B cell (primary cell): ENCODE results near the gene PEX5. TPM values are rescaled to one million over a fixed set of nuclear protein-coding genes. Genes with fewer than 3 reads are reported as not detected.

ENCODE experiments used
- ATAC-seq: fragments of 200-7000 bp; cut with Tn5 transposase; one replicate; pipeline ENCODE4 v1.10.0; 2021; ENCODE audit warnings: low read depth, mild to moderate bottlenecking, moderate number of reproducible peaks, moderate library complexity
- CTCF ChIA-PET: fragments of 350-600 bp; sonication (Branson Sonifier 250); formaldehyde crosslinking; loops from one replicate; lab custom pipeline; 2021; ENCODE audit warnings: antibody characterized with exemption, inconsistent platforms; lab: Charles Lee
- POLR2A ChIA-PET: fragments of 350-600 bp; sonication (Branson Sonifier 250); formaldehyde crosslinking; loops from one replicate; lab custom pipeline; 2021; ENCODE audit warnings: antibody characterized with exemption; lab: Charles Lee
- DNase-seq: peaks from one replicate; pipeline ENCODE4 v3.0.0; 2013
- H2AFZ ChIP-seq: 2 replicates; pipeline ENCODE4 v1.6.1; 2012; ENCODE audit warnings: mild to moderate bottlenecking, low read depth, low read length; ENCODE audit not compliant: insufficient read depth, poor library complexity, severe bottlenecking
- H3K27ac ChIP-seq, 2 donors: 1 replicate in 1 of 2; 2 replicates in 1 of 2; pipeline ENCODE4 v1.5.1; 2012 to 2013; ENCODE audit warnings: low read length in 2 of 2, mild to moderate bottlenecking in 2 of 2, moderate library complexity in 1 of 2
- H3K27me3 ChIP-seq, 4 experiments: fragments of 200-600 bp in 1 of 4; sonication (generic) in 1 of 4; replicated peaks in 1 of 4; 1 replicate in 2 of 4; 2 replicates in 2 of 4; pipeline versions ENCODE4 v1.6.1 to v1.7.0; 2013 to 2016; ENCODE audit warnings: low read length in 3 of 4, mild to moderate bottlenecking in 2 of 4, mixed read lengths in 1 of 4, moderate library complexity in 1 of 4; ENCODE audit not compliant: insufficient read depth in 4 of 4, control insufficient read depth in 3 of 4; ENCODE audit errors: control extremely low read depth in 1 of 4
- H3K36me3 ChIP-seq, 2 experiments: replicated peaks in 1 of 2; 1 replicate in 1 of 2; 2 replicates in 1 of 2; pipeline versions ENCODE4 v1.6.1 to v1.7.1; 2013; ENCODE audit warnings: low read length in 1 of 2; ENCODE audit not compliant: insufficient read depth in 2 of 2, control insufficient read depth in 1 of 2; ENCODE audit errors: control extremely low read depth in 1 of 2, extremely low read depth in 1 of 2
- H3K4me1 ChIP-seq, 2 donors: fragments of 200-600 bp in 1 of 2; sonication (generic) in 1 of 2; 1 replicate in 1 of 2; 2 replicates in 1 of 2; pipeline versions ENCODE4 v1.5.1 to v1.6.1; 2013 to 2017; ENCODE audit warnings: low read length in 2 of 2; ENCODE audit not compliant: control insufficient read depth in 2 of 2, insufficient read depth in 2 of 2
- H3K4me2 ChIP-seq: replicated peaks from 2 replicates; pipeline ENCODE3; 2012; ENCODE audit warnings: mild to moderate bottlenecking, low read depth, low read length; ENCODE audit not compliant: poor library complexity, severe bottlenecking
- H3K4me3 ChIP-seq, 5 experiments: fragments of 200-600 bp in 1 of 5; sonication (generic) in 1 of 5; 1 replicate in 3 of 5; 2 replicates in 2 of 5; pipeline versions ENCODE4 v1.5.1 to v1.7.0; 2011 to 2016; ENCODE audit warnings: low read length in 4 of 5, mild to moderate bottlenecking in 4 of 5, low read depth in 2 of 5, control low read depth in 1 of 5, moderate library complexity in 1 of 5; ENCODE audit not compliant: insufficient read depth in 1 of 5; ENCODE audit errors: control extremely low read depth in 1 of 5, extremely low read depth in 1 of 5
- H3K79me2 ChIP-seq: fragments of 200-600 bp; sonication (generic); one replicate; pipeline ENCODE4 v1.6.0; 2016; ENCODE audit warnings: low read length; ENCODE audit not compliant: control insufficient read depth, insufficient read depth
- H3K9ac ChIP-seq: fragments of 200-600 bp; sonication (generic); 2 replicates; pipeline ENCODE4 v1.6.1; 2017; ENCODE audit warnings: mild to moderate bottlenecking, low read length, moderate library complexity
- H3K9me3 ChIP-seq, 3 donors: one replicate each; pipeline versions ENCODE4 v1.6.1 to v1.7.1; 2013; ENCODE audit warnings: low read length in 2 of 3; ENCODE audit not compliant: control insufficient read depth in 2 of 3, insufficient read depth in 1 of 3; ENCODE audit errors: control extremely low read depth in 1 of 3
- H4K20me1 ChIP-seq: 2 replicates; pipeline ENCODE4 v1.6.0; 2012; ENCODE audit warnings: mild to moderate bottlenecking, low read length; ENCODE audit not compliant: insufficient read depth, control insufficient read depth, poor library complexity, severe bottlenecking
- H3K27ac Mint-ChIP-seq: one replicate; pipeline ENCODE4 v1.8.0; 2021; ENCODE audit warnings: mixed read lengths
- H3K27me3 Mint-ChIP-seq: one replicate; pipeline ENCODE4 v1.8.0; 2021; ENCODE audit warnings: mixed read lengths
- H3K4me1 Mint-ChIP-seq: one replicate; pipeline ENCODE4 v1.8.0; 2021; ENCODE audit warnings: mixed read lengths
- H3K4me3 Mint-ChIP-seq: one replicate; pipeline ENCODE4 v1.8.0; 2021; ENCODE audit warnings: mixed read lengths
- H3K9me3 Mint-ChIP-seq: one replicate; pipeline ENCODE4 v1.8.0; 2022; ENCODE audit warnings: mixed read lengths; ENCODE audit not compliant: insufficient read depth
- EZH2 ChIP-seq: IDR thresholded peaks from 2 replicates; pipeline ENCODE4 v1.6.1; 2012; ENCODE audit warnings: borderline replicate concordance, low read depth, mild to moderate bottlenecking, moderate library complexity, low read length; ENCODE audit not compliant: insufficient read depth, poor library complexity, severe bottlenecking
- WGBS: methylation state at CpG from one replicate; pipeline ENCODE4 v1.1.5; 2013; ENCODE audit warnings: missing lambda C conversion rate; ENCODE audit not compliant: insufficient coverage; 5-methylcytosine and 5-hydroxymethylcytosine counted together
- intact Hi-C: fragments of 100-400 bp; cut with micrococcal nuclease; formaldehyde crosslinking; loops from one replicate; pipeline ENCODE4 v1.10.0; 2022
- polyA plus RNA-seq: library from polyadenylated mRNA; depleted of rRNA; stranded (reverse); fragments of >200 nt; gene quantifications from 2 replicates; pipeline ENCODE4 v1.2.3, GENCODE V29; 2012
- total RNA-seq, 2 donors: library from RNA; stranded (reverse); fragments of 120-200 nt in 1 of 2; gene quantifications; 1 replicate in 1 of 2; 2 replicates in 1 of 2; pipeline versions ENCODE4 v1.2.3 to v1.2.4, GENCODE V29; 2013 to 2022
- TF ChIP-seq, protein P1 (sequence below): fragments of 200-600 bp; IDR thresholded peaks from one replicate; pipeline ENCODE4 v1.8.0; 2022; ENCODE audit warnings: antibody characterized with exemption, mild to moderate bottlenecking

The PEX5 gene
- total and polyA plus RNA-seq, 2 donors (not counting 1 experiment from before 2014, with no cell fraction given), result 11.4 to 35.0 TPM

GRCh38 chr12:7188562-7189397, 706 bp upstream of the PEX5 start:
- no peaks in the 10 kb centered on the region for H4K20me1 ChIP-seq
- peak overlapping the region; percentile 82 to 85 for H3K27ac ChIP-seq
- ChIA-PET POLR2A (interaction anchor here (0.8 kb wide), 1 partner anchor 337 kb away, joined by 3 read pairs; the partner anchor contains the start of gene USP5), CTCF (interaction anchor here (0.8 to 1.4 kb wide), 4 partner anchors 31 to 48 kb away, joined by 3 to 4 read pairs (median 3); no protein-coding TSS in a partner anchor)
- H3K27me3 ChIP-seq, result no peaks in the 10 kb centered on the region
- H3K4me1 ChIP-seq, result peaks cover 18 to 23% of the 10 kb centered on the region in 2 donors
- intact Hi-C loops, result loop anchor here (1.0 to 2.0 kb wide), 5 partner anchors 59 to 782 kb away; partner anchors contain the start of genes EMG1, LPCAT3, PHB2 and SPSB2
- Mint-ChIP-seq H3K9me3 (no peaks in the 10 kb centered on the region), H3K27ac (peak overlapping the region; percentile 92), H3K4me3 (peak overlapping the region; percentile 93), H3K27me3 (no peaks in the 10 kb centered on the region), H3K4me1 (peaks cover 30% of the 10 kb centered on the region)
- H3K36me3 ChIP-seq, result peaks cover 1 to 3% of the 10 kb centered on the region in 2 experiments
- H2AFZ ChIP-seq, result peak overlapping the region; percentile 91
- ATAC-seq, result peak; percentile 15
- H3K4me3 ChIP-seq, result peak overlapping the region; percentile 84 to 98 (median 94)
- peak; percentile 67 for DNase-seq
- no peaks in the 10 kb centered on the region for H3K79me2 ChIP-seq
- 4% methylated on average over 19 of the region's 21 CpGs for WGBS
- H3K9ac ChIP-seq, result peak overlapping the region; percentile 80
- H3K4me2 ChIP-seq, result peak overlapping the region; percentile 94
- no peaks in the 10 kb centered on the region for H3K9me3 ChIP-seq
- TF ChIP-seq, protein P1, sequence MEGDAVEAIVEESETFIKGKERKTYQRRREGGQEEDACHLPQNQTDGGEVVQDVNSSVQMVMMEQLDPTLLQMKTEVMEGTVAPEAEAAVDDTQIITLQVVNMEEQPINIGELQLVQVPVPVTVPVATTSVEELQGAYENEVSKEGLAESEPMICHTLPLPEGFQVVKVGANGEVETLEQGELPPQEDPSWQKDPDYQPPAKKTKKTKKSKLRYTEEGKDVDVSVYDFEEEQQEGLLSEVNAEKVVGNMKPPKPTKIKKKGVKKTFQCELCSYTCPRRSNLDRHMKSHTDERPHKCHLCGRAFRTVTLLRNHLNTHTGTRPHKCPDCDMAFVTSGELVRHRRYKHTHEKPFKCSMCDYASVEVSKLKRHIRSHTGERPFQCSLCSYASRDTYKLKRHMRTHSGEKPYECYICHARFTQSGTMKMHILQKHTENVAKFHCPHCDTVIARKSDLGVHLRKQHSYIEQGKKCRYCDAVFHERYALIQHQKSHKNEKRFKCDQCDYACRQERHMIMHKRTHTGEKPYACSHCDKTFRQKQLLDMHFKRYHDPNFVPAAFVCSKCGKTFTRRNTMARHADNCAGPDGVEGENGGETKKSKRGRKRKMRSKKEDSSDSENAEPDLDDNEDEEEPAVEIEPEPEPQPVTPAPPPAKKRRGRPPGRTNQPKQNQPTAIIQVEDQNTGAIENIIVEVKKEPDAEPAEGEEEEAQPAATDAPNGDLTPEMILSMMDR, result peak; percentile 68
- TF ChIP-seq EZH2, result no peak
